KMS-11 (cell line): Measurements from ENCODE around the gene NTF3.

Experiments used
- H2AFZ ChIP-seq: fragments of 200-600 bp; sonication (generic); 2 replicates; pipeline ENCODE4 v1.6.1; 2016; ENCODE audit warnings: antibody characterized with exemption, mixed run types, low read depth
- H3K27ac ChIP-seq: fragments of 200-600 bp; sonication (generic); 2 replicates; pipeline ENCODE4 v1.6.1; 2016; ENCODE audit warnings: mild to moderate bottlenecking, mixed run types
- H3K27me3 ChIP-seq: fragments of 200-600 bp; sonication (generic); 2 replicates; pipeline ENCODE4 v1.6.1; 2017; ENCODE audit warnings: mild to moderate bottlenecking, low read depth, mixed run types, moderate library complexity; ENCODE audit not compliant: insufficient read depth
- H3K36me3 ChIP-seq: fragments of 200-600 bp; sonication (generic); 2 replicates; pipeline ENCODE4 v1.6.1; 2017; ENCODE audit warnings: mild to moderate bottlenecking, mixed run types; ENCODE audit not compliant: insufficient read depth
- H3K4me1 ChIP-seq: fragments of 200-600 bp; sonication (generic); 2 replicates; pipeline ENCODE4 v1.6.1; 2016; ENCODE audit warnings: mild to moderate bottlenecking, low read depth, mixed run types; ENCODE audit not compliant: poor library complexity, severe bottlenecking
- H3K4me2 ChIP-seq: fragments of 200-600 bp; sonication (generic); 2 replicates; pipeline ENCODE4 v1.7.0; 2016; ENCODE audit warnings: mild to moderate bottlenecking, mixed run types
- H3K4me3 ChIP-seq: fragments of 200-600 bp; sonication (generic); IDR thresholded peaks from 2 replicates; pipeline ENCODE4 v1.6.1; 2017; ENCODE audit warnings: low read depth, low read length, mixed read lengths; ENCODE audit not compliant: insufficient read depth
- H3K79me2 ChIP-seq: fragments of 200-600 bp; sonication (generic); 2 replicates; pipeline ENCODE4 v1.6.1; 2016; ENCODE audit warnings: low read depth, mixed run types; ENCODE audit not compliant: insufficient read depth
- H3K9ac ChIP-seq: fragments of 200-600 bp; sonication (generic); 2 replicates; pipeline ENCODE4 v1.6.1; 2016; ENCODE audit warnings: mild to moderate bottlenecking, mixed run types
- H4K20me1 ChIP-seq: fragments of 200-600 bp; sonication (generic); 2 replicates; pipeline ENCODE4 v1.6.1; 2016; ENCODE audit warnings: mild to moderate bottlenecking, mixed run types; ENCODE audit not compliant: insufficient read depth
- CTCF ChIP-seq: fragments of 200-600 bp; sonication (generic); conservative IDR thresholded peaks from 2 replicates; pipeline ENCODE4 v1.6.1; 2017; ENCODE audit warnings: low read depth, mild to moderate bottlenecking, antibody characterized with exemption, low read length, moderate library complexity, mixed read lengths

NTF3 gene

GRCh38 chr12:5399266-5399665 lies 32.6 kb upstream of the NTF3 start:
- Histone ChIP-seq H3K27me3 (no peaks in the 10 kb centered on the region), H3K4me3 (no peak overlapping the region), H3K9ac (no peak overlapping the region), H3K27ac (no peak overlapping the region), H3K4me1 (no peaks in the 10 kb centered on the region), H3K79me2 (no peaks in the 10 kb centered on the region), H4K20me1 (no peaks in the 10 kb centered on the region), H3K4me2 (no peak overlapping the region), H3K36me3 (no peaks in the 10 kb centered on the region), H2AFZ (no peak overlapping the region)
- TF ChIP-seq CTCF: no peak

- no peaks in the 10 kb centered on the region for H4K20me1 ChIP-seq
- no peak overlapping the region for H2AFZ ChIP-seq
- H3K4me1 ChIP-seq: no peaks in the 10 kb centered on the region
- no peak overlapping the region for H3K9ac ChIP-seq
- TF ChIP-seq CTCF: no peak
- H3K79me2 ChIP-seq: no peaks in the 10 kb centered on the region
- H3K27me3 ChIP-seq: no peaks in the 10 kb centered on the region
- H3K36me3 ChIP-seq: no peaks in the 10 kb centered on the region
- H3K4me2 ChIP-seq: no peak overlapping the region
- no peak overlapping the region for H3K4me3 ChIP-seq
- H3K27ac ChIP-seq: no peak overlapping the region
Observed at GRCh38 chr12:5402009-5402935, 29.6 kb upstream of the NTF3 start.

GRCh38 chr12:5403411-5403810 lies 28.5 kb upstream of the NTF3 start:
- no peak overlapping the region for H3K9ac ChIP-seq
- no peaks in the 10 kb centered on the region for H3K27me3 ChIP-seq
- H4K20me1 ChIP-seq: no peaks in the 10 kb centered on the region
- H2AFZ ChIP-seq: no peak overlapping the region
- no peak overlapping the region for H3K4me2 ChIP-seq
- no peak overlapping the region for H3K27ac ChIP-seq
- TF ChIP-seq CTCF: no peak
- H3K79me2 ChIP-seq: no peaks in the 10 kb centered on the region
- H3K36me3 ChIP-seq: no peaks in the 10 kb centered on the region
- H3K4me3 ChIP-seq: no peak overlapping the region
- H3K4me1 ChIP-seq: no peaks in the 10 kb centered on the region

DNA sequence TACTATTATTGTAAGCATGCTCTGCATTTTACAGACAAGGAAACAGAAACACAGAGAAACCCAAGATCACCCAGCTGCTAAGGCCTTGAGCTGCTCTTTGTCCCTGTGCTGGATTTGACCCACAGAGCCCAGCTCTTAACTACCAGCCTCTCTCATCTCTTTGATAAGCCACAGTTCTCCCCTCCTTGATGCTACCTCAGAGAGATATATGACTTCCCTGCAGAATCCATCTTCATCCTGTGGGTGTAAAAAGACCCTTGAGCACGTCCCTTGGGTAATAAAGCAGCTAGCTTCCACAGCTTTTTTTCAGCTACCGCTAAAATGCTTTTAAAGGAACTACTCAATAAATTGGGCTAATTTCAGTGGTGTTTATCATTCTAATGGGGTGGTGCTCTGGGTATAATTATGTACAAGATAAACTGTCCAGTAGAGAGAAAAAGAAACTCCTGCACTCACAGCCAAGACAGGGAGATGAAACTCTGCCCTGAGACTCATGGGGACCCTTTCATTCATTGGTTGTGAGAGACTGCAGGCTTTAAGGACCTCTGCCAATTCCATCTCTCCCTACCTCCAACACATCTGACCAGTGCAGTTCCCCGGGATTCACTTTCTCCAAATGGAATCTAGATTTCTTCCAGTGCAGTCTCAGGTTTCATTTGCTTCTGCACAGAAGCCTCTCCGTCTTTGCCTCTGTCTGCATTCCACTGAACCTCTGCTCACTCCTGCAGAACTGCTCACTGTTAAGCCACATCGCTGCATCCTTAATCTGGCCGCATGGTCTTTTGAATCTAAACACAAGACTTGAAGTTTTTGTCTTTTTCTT lies 24.7 kb upstream of the NTF3 start:
- H3K79me2 ChIP-seq: no peaks in the 10 kb centered on the region
- H3K27ac ChIP-seq: no peak overlapping the region
- no peaks in the 10 kb centered on the region for H3K27me3 ChIP-seq
- H3K4me1 ChIP-seq: no peaks in the 10 kb centered on the region
- H3K4me3 ChIP-seq: no peak overlapping the region
- no peaks in the 10 kb centered on the region for H4K20me1 ChIP-seq
- H3K36me3 ChIP-seq: no peaks in the 10 kb centered on the region
- no peak overlapping the region for H3K4me2 ChIP-seq
- TF ChIP-seq CTCF: no peak
- no peak overlapping the region for H3K9ac ChIP-seq
- H2AFZ ChIP-seq: no peak overlapping the region
